ENCODE results near the gene HOXA7. TPM values are rescaled to one million over a fixed set of nuclear protein-coding genes. Genes with fewer than 3 reads are reported as not detected.
A peak's percentile ranks its signal among the peaks of the same experiment; 100 is the strongest.

Gene HOXA7
- total RNA-seq, 1 donor from 2014 or later = not detected

- TF ChIP-seq EZH2 (IDR thresholded peaks at IDR 0.05) (peak; percentile 91), EZH2phosphoT487 (IDR thresholded peaks at IDR 0.05) (peak; percentile 89), CTCF (IDR thresholded peaks at IDR 0.05) (no peak)
- no peak overlapping the region for H3K4me3 ChIP-seq
- Mint-ChIP-seq H3K9me3 (peaks cover 14% of the 10 kb centered on the region), H3K27ac (no peak overlapping the region), H3K27me3 (ENCODE audit: insufficient read depth, low read depth) (peaks cover 91% of the 10 kb centered on the region), H3K4me1 (peaks cover 2% of the 10 kb centered on the region), H3K4me3 (no peak overlapping the region), H3K36me3 (no peaks in the 10 kb centered on the region)
- H3K27me3 ChIP-seq = peaks cover 100% of the 10 kb centered on the region
- no peaks in the 10 kb centered on the region for H3K4me1 ChIP-seq
- H3K9ac ChIP-seq = no peak overlapping the region
- peaks cover 90% of the 10 kb centered on the region for H4K20me1 ChIP-seq (ENCODE audit: low read depth)
- no peaks in the 10 kb centered on the region for H3K79me2 ChIP-seq (ENCODE audit: low read depth)
- H3K36me3 ChIP-seq = no peaks in the 10 kb centered on the region
- no peaks in the 10 kb centered on the region for H3K9me3 ChIP-seq (ENCODE audit: low read depth)
- DNase-seq (ENCODE audit: low spot score) = no peak
- H3K4me2 ChIP-seq = peak overlapping the region; percentile 29
- no peak overlapping the region for H3K27ac ChIP-seq
- no peak overlapping the region for H2AFZ ChIP-seq (replicated peaks)
- peaks cover 6% of the 10 kb centered on the region for H3F3A ChIP-seq (ENCODE audit: low read depth)
Measured at GRCh38 chr7:27191833-27192545, 35.5 kb upstream of the HOXA7 start.

GRCh38 chr7:27191161-27191731 is 34.8 kb upstream of the HOXA7 start:
- no peaks in the 10 kb centered on the region for H3K9me3 ChIP-seq (ENCODE audit: low read depth)
- Mint-ChIP-seq H3K4me1 (peaks cover 2% of the 10 kb centered on the region), H3K4me3 (peak overlapping the region; percentile 42), H3K27ac (no peak overlapping the region), H3K9me3 (peaks cover 16% of the 10 kb centered on the region), H3K27me3 (ENCODE audit: insufficient read depth, low read depth) (peaks cover 92% of the 10 kb centered on the region), H3K36me3 (no peaks in the 10 kb centered on the region)
- no peaks in the 10 kb centered on the region for H3K4me1 ChIP-seq
- no peak overlapping the region for H3K27ac ChIP-seq
- peaks cover 93% of the 10 kb centered on the region for H4K20me1 ChIP-seq (ENCODE audit: low read depth)
- DNase-seq (ENCODE audit: low spot score) = no peak
- H3K27me3 ChIP-seq = peaks cover 100% of the 10 kb centered on the region
- no peak overlapping the region for H3K4me2 ChIP-seq
- no peak overlapping the region for H3K9ac ChIP-seq
- no peaks in the 10 kb centered on the region for H3K36me3 ChIP-seq
- H3K4me3 ChIP-seq = no peak overlapping the region
- H3F3A ChIP-seq (ENCODE audit: low read depth) = no peaks in the 10 kb centered on the region
- H3K79me2 ChIP-seq (ENCODE audit: low read depth) = no peaks in the 10 kb centered on the region
- H2AFZ ChIP-seq (replicated peaks) = no peak overlapping the region
- TF ChIP-seq EZH2 (IDR thresholded peaks at IDR 0.05) (no peak), EZH2phosphoT487 (IDR thresholded peaks at IDR 0.05) (no peak), CTCF (IDR thresholded peaks at IDR 0.05) (no peak)

- H3K4me3 Mint-ChIP-seq = no peak overlapping the region
- H3K27ac Mint-ChIP-seq = no peak overlapping the region
- no peak overlapping the region for H2AFZ ChIP-seq (replicated peaks)
- H3K4me1 Mint-ChIP-seq = peaks cover 2% of the 10 kb centered on the region
- H3K27me3 Mint-ChIP-seq (ENCODE audit: insufficient read depth, low read depth) = peaks cover 95% of the 10 kb centered on the region
- H3F3A ChIP-seq (ENCODE audit: low read depth) = no peaks in the 10 kb centered on the region
- H3K36me3 ChIP-seq = no peaks in the 10 kb centered on the region
- H3K4me2 ChIP-seq = no peak overlapping the region
- H3K9ac ChIP-seq = no peak overlapping the region
- no peak for TF ChIP-seq CTCF (IDR thresholded peaks at IDR 0.05)
- peak; percentile 35 for TF ChIP-seq EZH2phosphoT487 (IDR thresholded peaks at IDR 0.05)
- no peaks in the 10 kb centered on the region for H3K79me2 ChIP-seq (ENCODE audit: low read depth)
- DNase-seq (ENCODE audit: low spot score) = no peak
- H3K9me3 Mint-ChIP-seq = peaks cover 17% of the 10 kb centered on the region
- H3K36me3 Mint-ChIP-seq = no peaks in the 10 kb centered on the region
- no peaks in the 10 kb centered on the region for H3K9me3 ChIP-seq (ENCODE audit: low read depth)
- H3K27ac ChIP-seq = no peak overlapping the region
- H3K27me3 ChIP-seq = peaks cover 100% of the 10 kb centered on the region
- H4K20me1 ChIP-seq (ENCODE audit: low read depth) = peaks cover 98% of the 10 kb centered on the region
- no peaks in the 10 kb centered on the region for H3K4me1 ChIP-seq
- no peak overlapping the region for H3K4me3 ChIP-seq
Measured at GRCh38 chr7:27189997-27190748, 33.7 kb upstream of the HOXA7 start.

All from neural progenitor cell (in vitro differentiated cells).